IPS-NIHi11 (cell line): Measurements from ENCODE around the gene MSL2.
"Not testable (repeated sequence)": the region's sequence is repeated elsewhere in the genome, so short reads cannot be mapped to it uniquely, and the experiment has no call there.

Experiments
- DNase-seq: peaks from one replicate; pipeline ENCODE4 v3.0.0; 2012; ENCODE audit warnings: mixed read lengths, low spot score

MSL2 gene

GRCh38 chr3:136196064-136196400, at the start of gene MSL2:
Gene MSL2, minus strand, starts transcription at chr3:136196335. Its CDS starts 1,222 bp downstream, at chr3:136195113.
- DNase-seq = no peak

DNA sequence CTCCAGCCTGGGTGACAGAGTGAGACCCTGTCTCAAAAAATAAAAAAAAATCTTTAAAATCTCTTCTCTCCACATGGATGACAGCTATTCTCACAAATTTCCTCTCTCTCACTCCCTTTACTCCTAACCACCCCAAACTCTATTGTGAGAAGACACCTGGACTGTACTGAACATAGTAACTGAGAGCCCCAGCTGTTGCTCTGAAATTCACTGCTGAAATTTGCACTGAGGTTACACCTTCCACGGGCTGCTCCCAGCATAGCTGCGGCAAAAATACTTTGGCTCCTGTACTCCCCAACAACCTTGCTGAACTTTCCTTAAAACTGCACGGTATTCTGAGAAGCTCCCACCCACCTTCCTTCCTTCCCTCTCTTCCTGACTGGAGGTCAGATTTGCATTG, 49.6 kb upstream of the MSL2 start:
- no peak for DNase-seq

GRCh38 chr3:136239094-136239493, 43.0 kb upstream of the MSL2 start:
- DNase-seq = no peak

DNA sequence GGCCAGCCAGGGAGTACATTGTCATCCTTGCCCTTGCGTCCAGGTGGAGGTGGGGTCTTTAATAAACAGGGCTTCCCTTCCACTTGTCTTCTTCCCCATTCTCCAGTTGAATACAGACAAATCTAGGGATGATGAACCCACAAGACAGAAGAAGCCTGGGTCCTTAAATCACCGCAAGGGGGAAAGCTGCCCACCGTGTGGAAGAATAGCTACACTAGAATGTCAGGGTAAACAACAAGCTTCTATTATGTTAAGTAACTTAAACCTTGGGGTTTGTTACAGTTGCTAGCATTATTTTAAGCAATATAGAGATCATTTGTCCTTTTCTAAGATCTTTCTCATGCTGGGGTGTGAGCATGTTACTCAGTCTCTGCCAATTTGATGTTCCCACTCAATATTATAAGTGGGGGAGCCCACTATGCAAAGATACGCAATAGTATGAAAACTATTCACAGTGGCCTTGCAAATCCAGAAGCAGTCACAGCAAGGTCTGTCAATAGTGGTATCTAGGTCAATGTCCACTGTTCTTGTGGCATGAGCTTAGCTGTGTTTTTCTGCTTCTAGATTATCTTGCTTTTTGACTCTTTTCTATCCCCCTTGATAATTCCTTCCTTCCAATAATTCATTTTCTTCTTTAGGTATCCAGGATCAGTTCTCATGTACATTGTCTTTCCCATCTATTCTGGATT, 42.0 kb upstream of the MSL2 start:
- DNase-seq = no peak

DNA sequence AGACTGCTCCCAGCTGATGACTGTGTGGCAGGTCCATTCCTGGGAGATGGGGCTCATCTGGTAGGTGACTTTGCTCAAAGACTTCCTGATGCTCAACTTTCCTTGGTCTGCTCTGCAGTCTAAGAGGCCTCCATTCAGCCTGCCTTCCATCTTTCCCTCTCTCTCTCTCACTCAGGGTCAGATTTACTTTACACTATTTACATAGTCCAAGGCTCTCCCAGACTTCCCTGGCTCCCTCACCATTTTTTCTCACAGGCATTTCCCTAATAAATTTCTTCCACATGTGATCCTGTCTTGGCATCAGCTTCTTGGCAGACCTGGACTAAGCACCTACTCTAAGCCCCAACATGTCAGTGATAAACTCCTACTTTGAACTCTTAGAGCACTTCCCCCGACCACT, 41.0 kb upstream of the MSL2 start:
- no peak for DNase-seq

DNA sequence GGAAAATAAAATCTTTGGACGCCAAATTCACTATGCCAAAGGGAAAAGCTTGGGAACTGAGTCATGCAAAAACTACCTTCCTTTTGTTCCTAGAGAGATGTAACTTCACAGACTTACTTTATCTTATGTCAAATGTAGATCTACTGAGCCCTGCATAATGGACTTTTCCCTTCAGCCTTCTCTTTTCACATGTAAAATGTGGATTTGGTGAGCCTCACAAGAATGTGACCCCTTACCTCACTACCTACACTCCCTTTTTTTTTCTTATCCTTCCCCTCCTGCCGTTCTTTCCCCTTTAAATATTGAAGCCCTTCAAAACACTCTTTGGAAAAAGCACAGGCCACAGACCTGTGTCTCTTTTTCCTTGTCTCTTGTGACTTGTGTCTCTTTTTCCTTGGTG, 40.0 kb upstream of the MSL2 start:
- DNase-seq = no peak

- no peak for DNase-seq
These were observed 39.4 kb upstream of the MSL2 start for GRCh38 chr3:136235545-136235944.

DNA sequence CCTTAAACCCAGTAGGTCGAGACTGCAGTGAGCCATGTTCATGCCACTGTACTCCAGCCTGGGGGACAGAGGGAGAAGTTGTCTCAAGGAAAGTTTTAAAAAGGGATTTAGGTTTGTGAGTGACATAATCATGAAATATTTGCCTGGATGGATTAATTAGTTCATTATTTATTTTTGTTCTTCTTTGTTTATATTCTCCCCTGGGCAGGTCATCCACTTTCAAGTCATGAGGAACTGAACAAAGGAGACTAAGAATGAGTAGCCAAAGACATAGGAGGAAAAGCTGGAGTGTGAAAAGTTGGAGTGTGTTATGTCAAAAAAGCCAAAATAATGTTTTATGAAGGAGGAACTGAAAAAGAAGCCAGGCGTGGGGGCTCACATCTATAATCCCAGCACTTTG, 36.3 kb upstream of the MSL2 start:
- no peak for DNase-seq

- DNase-seq = not testable (repeated sequence)
These were observed 26.6 kb upstream of the MSL2 start for GRCh38 chr3:136222746-136223145.

GRCh38 chr3:136211547-136211946, 15.4 kb upstream of the MSL2 start:
- DNase-seq = no peak

DNA sequence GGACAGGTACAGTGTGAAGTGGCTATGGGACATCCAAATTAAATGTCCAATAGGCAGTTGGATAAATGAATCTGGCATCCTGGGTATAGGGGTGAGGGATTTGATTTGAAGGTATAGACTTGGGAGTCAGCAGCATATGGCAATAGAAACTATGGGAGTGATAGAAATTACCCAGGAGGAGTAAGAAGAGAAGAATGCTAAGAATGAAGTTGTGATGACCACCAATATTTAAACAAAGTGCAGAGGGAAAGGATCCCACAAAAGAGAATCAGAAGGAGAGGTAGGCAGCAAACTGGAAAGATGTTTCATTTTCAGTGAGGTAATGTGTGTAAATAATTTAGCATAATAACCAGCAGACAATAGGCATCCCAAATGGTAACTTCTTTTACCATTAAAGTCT, 13.8 kb upstream of the MSL2 start:
- DNase-seq = no peak

DNA sequence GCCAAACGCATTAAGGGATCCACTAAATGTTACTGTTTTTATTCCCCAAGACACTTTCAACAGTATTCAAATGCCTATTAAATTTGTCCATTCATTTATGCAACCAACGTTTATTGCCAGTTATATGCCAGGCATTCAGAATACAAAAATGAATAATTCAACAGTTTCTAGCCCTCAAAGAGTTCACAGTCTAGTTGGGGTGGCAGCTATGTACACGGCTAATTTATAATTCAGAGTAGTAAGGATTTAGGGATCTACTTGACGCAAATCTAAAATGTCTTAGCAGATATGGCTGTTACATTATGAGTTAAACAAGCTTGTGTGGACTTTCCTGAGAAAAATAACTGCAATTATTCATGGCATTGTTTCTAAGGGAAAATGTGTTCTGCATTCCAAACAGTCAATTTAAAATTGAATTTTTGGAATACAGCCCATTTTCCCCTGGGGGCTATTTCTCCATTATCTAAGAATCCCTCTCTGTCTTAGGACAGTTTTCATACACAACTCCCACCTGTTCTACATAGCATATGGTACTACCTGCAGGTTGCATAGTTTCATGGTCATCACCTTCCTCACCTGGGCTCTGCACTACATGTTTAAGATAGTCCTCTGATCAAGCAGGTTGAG, 11.5 kb upstream of the MSL2 start:
- DNase-seq = no peak

GRCh38 chr3:136199219-136199618, 3.1 kb upstream of the MSL2 start:
- DNase-seq = not testable (repeated sequence)

DNA sequence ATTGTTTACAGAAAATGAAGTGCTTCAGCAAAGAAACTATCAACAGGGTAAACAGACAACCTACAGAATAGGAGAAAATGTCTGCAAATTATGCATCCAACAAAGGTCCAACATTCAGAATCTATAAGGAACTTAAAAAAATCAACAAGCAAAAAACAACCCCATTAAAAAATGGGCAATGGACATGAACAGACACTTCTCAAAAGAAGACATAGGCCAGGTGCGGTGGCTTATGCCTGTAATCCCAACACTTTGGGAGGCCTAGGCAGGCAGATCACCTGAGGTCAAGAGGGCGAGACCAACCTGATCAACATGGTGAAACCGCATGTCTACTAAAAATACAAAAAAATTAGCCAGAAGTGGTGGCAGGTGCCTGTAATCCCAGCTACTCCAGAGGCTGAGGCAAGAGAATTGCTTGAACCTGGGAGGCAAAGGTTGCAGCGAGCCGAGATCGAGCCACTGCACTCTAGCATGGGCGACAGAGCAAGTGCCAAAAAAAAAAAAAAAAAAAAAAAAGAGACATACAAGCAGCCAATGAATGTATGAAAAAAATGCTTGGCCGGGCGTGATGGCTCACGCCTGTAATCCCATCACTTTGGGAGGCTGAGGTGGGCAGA, 2.4 kb upstream of the MSL2 start:
- DNase-seq = not testable (repeated sequence)

DNA sequence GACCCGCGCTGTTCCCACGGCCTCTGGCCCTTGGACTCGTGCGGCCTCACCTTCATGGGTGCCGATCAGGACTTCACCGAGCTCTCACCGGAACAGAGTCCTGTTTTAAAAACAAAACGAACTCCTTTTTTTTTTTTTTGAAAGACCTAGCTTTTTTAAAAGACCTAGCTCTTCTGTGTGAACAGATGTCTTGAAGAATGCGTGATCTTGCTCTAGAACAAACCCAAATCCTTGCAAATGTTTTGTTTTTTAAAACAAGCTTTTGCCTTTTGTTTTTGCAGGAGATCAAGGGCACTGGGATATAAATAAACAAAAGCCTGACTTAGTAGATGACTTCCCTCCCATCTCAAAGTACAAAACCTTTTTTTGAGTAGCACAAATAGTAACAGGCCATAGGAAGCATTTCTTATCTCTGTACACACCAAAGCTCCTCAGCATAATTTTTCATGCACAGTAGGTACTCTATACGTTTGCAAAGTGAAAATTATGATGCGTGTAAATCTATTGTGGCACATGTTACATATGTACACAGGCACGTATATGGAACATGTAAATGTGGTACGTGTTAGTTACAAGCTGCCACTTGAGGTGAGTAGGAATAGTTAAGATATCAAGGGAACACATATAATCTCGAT, 1.1 kb upstream of the MSL2 start:
- no peak for DNase-seq

DNA sequence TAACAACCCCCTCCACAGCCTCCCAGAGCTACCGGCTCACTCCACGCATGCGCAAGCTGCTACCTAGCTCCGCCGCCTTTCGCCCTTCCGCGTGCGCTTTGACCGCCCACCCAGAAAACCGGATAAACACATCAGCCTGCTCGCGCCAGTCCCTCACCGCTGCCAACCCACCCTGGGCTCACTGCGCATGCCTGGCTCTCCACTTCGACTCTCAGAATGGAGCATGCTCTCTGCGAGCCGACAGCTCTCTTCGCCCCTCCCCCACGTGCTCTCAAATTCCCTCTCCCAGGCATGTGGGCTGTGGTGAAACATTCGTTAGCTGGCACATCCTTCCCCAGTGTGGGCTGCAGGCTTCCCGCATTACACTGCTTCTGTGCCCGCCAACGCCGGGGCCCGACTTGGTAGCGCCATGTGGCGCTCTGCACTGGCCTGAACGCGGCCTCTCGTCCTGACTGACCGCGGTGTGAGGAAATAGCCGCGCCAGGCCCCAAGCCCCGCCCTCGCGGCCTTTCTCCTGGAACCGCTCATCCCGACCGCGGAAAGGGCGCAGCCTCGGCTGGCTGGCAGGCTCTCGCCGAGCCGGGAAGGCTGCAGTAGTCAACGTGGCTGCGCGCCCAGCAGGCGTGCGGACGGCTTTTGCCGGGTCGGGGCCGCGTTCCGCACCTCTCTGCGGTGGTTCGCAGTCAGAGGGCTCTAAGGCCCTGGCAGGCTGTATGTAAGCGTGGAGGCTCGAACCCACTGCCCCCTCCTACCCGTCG, 445 bp upstream of the MSL2 start:
- DNase-seq = peak; percentile 94

- peak; percentile 85 for DNase-seq
These were observed 674 bp downstream of the MSL2 start for GRCh38 chr3:136195258-136196063.

DNA sequence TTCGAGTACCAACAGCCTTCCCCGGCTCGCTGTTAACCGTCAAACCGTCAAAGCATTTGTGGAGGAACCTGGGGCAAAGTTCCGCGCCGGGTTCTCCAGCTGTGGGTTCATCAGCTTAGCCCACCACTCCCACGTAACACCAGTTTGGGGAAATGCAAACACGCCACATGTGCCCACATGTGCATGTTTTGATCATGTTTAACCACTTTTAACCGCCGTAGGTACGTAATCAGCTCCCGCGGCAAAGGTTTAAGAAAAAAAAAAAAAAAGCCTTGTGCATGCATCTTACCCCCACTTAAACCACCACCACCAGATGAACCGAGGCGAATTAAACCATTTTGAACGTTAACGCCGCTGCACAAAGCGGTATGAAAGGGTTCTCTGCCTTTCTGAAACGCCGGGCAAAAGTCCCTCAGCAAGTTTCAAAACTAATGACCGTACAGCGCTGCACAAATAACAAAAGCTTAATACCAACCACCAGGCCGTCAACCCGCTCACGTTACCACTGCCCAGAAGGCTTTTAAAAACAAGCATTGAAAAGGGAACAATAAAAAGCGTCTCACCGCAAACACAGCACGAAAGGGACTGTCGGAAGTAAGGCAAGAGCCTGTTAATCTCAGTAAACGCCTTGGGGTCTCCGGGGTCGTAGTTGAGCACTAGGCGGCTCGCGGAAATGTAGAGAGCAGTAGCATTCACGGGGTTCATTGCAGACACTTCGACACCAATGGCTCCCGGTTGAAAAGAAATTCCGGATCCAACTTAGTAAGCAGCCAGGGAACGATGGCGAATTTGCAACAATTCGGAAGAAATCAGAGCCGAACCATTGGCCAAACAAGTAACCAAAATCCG, 1.5 kb downstream of the MSL2 start:
- DNase-seq = no peak

DNA sequence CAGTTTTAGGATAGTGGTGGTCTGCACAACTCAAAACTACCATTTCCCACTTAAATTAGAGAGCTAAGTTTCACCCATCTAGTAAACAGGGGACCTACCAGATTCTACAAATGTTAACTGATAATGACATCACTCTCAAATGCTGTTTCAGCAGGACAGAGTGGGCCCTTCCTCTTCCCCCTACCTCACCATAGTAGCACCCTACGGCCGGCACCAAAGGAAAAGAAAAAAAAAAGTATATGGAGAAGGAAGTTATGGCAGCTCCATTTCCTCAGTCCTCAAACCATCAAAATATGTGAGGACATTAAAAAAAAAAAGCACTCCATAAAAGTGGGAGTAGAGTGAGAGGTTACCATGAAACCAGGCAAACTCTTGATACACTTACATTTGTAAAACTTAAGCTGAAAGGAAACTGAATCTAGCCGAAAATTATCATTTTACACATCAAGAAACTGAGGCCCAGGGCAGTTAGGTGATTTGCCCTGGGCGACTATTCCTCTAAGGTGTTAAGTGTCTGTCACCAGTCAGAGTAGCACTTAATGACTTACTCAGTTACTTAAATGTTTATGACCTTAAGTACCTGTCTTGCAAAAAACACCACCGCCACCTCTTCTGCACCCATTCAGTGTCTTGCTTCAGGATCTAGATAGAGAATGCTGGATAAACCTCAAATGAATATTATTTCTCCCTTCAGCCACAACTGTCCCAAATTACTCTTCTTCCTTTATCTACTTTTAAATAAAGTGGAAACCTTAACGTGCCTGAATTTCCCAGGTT, 2.7 kb downstream of the MSL2 start:
- DNase-seq = no peak

GRCh38 chr3:136192831-136193230, 3.3 kb downstream of the MSL2 start:
- no peak for DNase-seq
